H1 (cell line): ENCODE results near the gene ARPP19.
"Not testable (repeated sequence)": the region's sequence is repeated elsewhere in the genome, so short reads cannot be mapped to it uniquely, and the experiment has no call there.

Source experiments
- ASH2L ChIP-seq: fragments of 200-600, 300-600 bp; sonication (generic); IDR thresholded peaks from one replicate; pipeline ENCODE4 v1.7.1; 2017; ENCODE audit warnings: low read length
- BACH1 ChIP-seq: IDR thresholded peaks from 2 replicates; pipeline ENCODE4 v1.6.1; 2012; ENCODE audit warnings: low read length, improper control_type of control experiment
- CTCF ChIP-seq, 3 experiments: IDR thresholded peaks; 1 replicate in 2 of 3; 2 replicates in 1 of 3; pipeline versions ENCODE4 v1.5.1 to v1.6.1; 2011; ENCODE audit warnings: low read length in 3 of 3, mild to moderate bottlenecking in 3 of 3, inconsistent platforms in 2 of 3, low read depth in 1 of 3, moderate library complexity in 1 of 3; ENCODE audit not compliant: insufficient read depth in 1 of 3; ENCODE audit errors: control extremely low read depth in 1 of 3
- GABPA ChIP-seq: IDR thresholded peaks from 2 replicates; pipeline ENCODE4 v1.6.1; 2011; ENCODE audit warnings: mild to moderate bottlenecking, low read length, moderate library complexity, borderline replicate concordance; ENCODE audit not compliant: insufficient read depth
- JUN ChIP-seq: IDR thresholded peaks from 2 replicates; pipeline ENCODE4 v1.6.1; 2011; ENCODE audit warnings: low read depth, mild to moderate bottlenecking, improper control_type of control experiment, low read length
- PHF8 ChIP-seq: fragments of 200-600 bp; sonication (generic); conservative IDR thresholded peaks from 2 replicates; pipeline ENCODE4 v1.7.1; 2012; ENCODE audit warnings: low read depth, mild to moderate bottlenecking, inconsistent platforms, low read length, moderate library complexity
- POLR2A ChIP-seq, 2 experiments: IDR thresholded peaks; 1 replicate in 1 of 2; 2 replicates in 1 of 2; pipeline ENCODE4 v1.6.1; 2011; ENCODE audit warnings: low read depth in 2 of 2, low read length in 2 of 2, mild to moderate bottlenecking in 2 of 2; ENCODE audit errors: control extremely low read depth in 1 of 2

GRCh38 chr15:52575573-52575972 is 6.7 kb upstream of the ARPP19 start:
- not testable (repeated sequence) for TF ChIP-seq CTCF (IDR thresholded peaks at IDR 0.05; ENCODE audit: control extremely low read depth in 1 of 3, insufficient read depth in 1 of 3, low read depth in 1 of 3, low read length in 3 of 3); GABPA; POLR2A (IDR thresholded peaks at IDR 0.05; ENCODE audit: control extremely low read depth in 1 of 2, low read depth in 2 of 2, low read length in 2 of 2); BACH1; PHF8; JUN; ASH2L
